ENCODE measurements around the gene NUDT7.

Gene NUDT7
- 0.75 reads per million for total RNA-seq

DNA sequence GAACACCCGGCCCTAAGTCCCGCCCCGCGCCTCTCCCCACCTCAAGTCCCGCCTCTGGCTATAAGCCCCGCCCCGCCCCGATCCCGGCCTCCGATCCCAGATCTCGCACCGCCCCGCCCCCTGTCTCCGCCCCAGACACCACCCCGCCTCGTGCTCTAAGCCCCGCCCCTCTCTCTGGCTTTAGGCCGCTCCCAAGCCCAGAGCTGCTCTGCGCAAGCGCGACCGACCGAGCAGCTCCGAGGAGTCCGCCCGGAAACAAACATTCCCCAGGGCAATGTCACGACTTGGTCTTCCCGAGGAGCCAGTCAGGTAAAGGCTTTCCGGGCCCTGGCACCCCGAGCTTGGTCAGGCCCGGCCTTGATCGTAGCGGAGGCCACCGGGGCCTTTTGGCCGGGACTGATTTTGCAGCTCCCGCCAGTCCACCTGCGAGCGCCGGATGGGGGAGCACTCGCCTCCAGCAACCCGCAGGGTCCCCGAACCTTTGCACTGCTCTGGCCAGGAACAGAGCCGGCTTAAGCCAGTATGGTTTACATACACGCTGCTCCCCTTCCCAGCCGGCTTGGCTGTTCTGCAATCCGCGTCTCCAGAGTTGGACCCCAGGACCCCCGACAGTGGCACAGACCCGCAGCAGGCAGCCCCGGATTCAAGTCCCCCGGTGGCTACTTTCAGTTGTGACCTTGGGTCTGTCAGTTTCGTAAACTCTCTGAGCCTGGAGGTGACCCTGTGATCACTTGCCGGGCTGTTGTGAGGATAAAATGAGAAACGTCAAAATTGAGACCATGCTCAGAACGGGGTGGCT, at the start of gene NUDT7:
Gene NUDT7 (plus strand): TSS at position 206 of the 799 bp plus-strand sequence. CDS start 69 bp downstream, at position 275.
- peak; percentile 79 for DNase-seq

DNA sequence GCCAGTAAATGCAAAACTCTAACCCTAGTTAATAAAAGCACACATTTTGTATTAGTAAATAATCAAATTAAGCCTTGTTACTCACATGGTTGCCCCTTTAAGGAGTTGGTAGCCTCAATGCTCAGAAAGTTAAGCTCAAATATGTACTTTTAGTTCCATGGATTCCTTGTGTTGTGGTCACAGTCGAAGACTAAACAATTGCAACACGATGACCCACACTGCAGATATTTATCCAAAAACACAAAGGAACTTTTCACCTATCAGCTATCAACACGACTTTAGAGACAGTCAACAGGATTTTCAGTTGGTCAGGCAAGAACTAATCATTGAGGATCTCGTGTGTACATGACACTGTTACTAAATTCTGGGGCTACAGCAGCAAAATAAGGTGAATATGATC, 47.4 kb upstream of the NUDT7 start:
- no peak for DNase-seq

DNA sequence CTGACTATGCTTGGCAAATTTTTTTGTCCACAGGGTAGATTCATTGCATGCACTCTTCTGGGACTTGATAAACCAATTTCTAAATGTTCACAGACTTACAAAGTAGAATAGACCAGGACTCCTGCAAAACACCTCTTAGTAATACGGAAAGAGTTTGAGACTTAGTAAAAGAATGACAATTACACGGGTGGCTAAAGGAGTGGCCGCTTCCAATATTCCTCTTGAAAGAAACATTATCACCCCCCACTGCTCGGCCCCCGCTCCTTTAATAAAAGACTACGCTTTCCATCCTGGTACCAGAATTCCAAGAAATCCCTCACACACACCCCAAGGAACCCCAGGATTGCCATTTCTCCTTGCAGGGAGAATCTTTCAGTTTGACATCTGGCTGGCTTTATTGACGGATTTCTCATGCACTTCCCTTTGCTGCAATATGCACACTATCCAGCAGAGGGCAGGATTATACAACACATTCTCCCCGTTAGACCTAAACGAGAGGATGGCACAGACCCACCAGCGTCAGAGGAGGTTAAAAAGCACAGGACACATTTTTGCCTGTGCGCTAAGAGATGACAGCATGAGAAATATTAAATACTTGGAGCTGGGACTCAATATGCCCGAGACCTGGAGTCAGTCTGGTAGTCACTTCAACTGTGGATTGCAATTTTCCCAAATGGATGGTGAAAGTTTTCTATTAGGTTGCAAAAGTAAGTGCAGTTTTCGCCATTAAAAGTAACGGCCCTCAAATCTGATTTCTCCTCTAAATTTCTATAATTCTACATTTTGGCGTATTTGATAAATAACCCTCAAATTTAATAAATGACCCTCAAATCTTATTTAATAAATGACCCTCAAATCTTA, 46.6 kb upstream of the NUDT7 start:
- DNase-seq, result peak; percentile 37

DNA sequence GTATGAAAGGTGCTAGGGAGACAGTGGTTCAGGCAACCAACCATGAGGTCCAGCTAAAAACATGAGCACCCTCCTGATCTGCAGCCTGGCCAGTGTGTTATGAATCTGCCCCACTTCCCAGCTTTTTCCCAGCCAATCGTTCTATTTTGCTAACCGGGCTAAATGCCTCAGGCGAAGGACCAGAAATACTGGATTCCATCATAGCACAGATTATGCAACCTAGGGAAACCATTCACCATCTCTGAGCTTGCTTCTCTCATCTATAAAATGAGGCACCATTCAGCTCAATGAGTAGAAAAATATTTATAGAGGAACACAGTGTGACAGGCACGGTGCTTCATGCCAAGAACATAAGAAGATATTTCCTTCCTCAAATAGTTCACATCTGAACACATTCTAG, 45.2 kb upstream of the NUDT7 start:
- no peak for DNase-seq

DNA sequence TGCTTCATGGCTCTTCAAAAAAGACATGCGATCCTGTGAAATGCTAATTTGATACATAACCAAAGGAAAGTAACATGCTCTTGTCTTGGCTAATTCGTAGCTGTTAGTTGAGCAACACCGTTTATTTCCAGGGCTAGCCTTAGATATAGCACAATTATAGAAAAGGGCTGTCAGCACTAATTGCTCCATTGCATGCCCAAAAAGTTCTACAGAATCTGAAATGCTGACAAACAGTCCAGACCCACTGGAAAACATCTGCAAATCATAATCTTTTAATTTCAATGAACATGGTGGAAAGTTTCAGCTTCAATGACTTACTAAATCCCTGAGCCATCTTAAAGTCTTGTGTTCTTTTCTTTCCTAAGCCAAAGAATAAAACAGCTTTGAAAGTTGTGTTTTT, 42.9 kb upstream of the NUDT7 start:
- DNase-seq, result no peak

DNA sequence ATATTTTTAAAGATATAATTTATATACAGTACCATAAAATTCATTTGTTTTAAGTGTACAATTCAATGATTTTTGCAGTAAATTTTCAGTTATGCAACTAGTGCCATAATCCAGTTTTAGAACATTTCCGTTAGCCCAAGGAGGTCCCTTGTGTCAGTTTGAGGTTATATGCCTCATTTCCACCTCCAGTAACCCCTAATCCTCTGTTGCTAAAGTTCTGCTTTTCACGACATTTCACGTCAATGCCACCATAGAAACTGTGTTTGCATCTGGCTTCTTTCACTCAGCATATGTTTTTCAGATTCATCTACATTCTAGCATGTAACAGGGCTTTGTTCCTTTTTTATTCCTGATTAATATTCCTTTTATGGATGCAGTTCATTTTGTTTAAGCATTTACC, 42.4 kb upstream of the NUDT7 start:
- no peak for DNase-seq

DNA sequence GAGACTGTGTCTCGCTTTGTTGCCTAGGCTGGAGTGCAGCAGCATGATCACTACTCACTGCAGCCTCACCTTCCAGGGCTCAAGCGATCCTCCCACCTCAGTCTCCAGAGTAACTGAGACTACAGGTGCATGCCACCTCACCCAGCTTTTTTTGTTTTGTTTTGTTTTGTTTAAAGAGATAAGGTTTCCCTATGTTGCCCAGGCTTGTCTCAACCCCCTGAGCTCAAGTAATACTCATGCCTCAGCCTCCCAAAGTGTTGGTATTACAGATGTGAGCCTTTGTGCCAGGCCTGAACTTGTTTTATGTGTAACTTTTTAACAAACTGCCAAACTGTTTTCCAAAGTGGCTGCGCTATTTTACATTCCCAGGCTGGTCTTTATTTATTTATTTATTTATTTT, 41.8 kb upstream of the NUDT7 start:
- DNase-seq, result no peak

DNA sequence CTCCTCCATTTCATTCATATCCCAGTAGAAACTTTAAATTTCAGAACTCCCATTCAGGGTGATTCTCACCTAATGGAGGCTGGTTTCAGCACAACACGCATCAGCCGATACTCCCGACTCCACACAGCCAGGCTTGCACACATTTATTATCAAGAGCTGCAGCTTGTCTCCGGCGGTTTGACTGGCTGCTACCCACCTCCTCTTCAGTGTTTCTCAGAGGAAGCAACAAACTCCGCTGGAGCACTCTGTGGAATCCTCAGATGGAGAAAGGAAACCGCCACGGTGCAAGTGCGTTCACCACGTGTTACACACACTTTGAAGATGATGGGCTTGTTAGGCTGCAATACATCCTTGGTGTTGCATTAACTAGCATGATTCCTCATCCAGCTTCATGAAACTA, 39.7 kb upstream of the NUDT7 start:
- DNase-seq, result no peak

DNA sequence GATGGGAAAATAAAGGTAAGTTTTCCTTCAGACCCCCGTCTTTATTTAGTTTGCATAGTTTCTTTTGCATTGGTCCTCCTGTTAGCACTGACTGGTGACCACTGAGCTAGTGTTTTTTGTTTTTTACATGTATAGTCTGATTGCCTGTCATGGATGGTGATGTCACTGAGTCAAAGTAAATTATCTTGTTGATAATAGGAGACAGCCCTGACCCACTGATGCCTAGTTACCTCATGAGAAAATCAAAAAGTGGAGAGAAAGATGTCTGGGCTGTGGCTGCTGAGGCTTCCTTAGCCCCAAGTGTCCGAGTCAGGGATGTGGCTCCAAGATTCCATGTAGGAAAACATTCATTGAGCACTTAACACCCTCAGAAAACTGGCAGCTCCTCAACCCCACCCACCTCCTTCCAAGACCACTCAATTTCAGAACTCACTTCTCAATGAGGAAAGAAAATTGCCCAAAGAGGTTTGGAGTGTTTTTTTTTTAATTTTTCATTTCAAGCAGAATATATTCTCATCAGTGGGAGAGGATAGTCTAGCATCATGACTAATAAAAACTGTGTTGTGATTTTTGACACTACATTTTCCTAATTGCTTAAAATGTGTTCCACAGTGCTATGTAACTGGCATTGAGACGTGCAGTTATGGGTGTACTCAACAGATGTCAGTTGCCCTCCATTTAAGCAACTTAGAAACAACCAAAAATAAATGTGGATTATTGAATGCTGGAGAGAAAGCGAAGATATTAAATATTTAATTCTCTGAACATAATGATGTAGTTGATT, 38.7 kb upstream of the NUDT7 start:
- no peak for DNase-seq

DNA sequence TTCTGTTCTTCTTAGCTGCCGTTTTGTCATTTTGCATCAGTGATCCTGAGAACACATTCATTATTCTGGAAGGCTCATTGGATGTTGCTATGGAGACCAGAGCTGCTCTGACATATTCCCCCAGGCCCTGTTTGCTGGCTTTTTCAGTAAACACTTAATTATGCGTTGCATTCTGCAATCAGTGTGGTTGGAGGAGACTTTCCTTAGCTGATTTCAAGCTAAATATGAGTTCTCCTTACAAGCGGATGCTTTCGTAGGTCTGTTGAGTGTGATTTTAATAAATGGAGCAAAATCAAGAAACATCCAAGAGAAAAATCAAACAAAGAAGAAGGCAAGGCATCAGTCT, 38.2 kb upstream of the NUDT7 start:
- no peak for DNase-seq

DNA sequence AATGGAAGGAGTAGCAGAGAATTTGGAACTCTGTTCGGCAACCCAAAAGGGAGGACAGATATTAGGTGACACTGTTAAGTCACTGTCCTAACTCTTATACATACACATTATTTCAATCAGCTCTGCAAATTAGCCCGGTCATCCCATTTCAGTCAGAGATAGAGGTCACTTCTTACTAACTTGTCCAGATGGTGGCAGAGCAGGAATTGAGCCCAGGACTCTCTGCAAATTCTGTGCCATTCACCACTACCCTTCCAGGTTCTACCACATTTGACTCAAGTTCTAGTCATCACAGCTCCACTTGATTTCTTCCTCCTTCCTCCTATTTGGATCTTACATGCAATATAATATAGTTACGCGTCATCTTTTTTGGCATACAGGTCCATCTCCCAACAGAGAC, 35.9 kb upstream of the NUDT7 start:
- DNase-seq, result no peak

DNA sequence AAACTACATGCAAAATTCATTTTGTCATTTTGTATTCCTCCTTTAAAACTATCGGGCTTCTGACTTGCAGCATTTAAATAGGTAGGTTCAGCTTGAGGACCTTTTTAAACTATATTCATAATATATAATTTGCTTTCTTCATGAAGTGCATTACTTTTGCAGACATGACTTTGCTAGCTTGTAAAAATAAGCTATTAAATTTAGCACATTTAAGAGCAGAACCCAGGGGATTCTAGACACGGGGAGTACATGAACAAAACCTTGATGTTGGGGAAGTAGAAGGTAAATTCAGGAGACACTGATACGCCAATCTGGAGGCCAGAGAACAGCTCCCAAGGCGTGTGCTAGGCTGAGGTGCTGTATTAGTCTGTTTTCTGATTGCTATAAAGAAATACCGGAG, 32.3 kb upstream of the NUDT7 start:
- no peak for DNase-seq

DNA sequence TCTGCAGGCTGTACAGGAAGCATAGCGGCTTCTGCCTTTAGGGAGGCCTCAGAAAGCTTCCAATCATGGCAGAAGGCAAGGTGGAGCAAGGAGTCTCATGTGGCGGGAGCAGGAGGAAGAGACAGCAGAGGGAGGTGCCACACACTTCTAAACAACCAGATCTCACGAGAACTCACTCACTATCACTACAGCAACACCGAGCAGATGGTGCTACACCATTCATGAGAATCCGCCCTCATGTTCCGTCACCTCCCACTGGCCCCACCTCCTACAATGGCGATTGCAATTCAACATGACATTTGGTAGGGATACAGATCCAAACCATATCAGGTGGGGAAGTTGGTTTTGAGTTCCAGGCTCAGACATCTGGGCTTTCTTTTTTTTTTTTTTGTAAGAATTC, 31.9 kb upstream of the NUDT7 start:
- no peak for DNase-seq

DNA sequence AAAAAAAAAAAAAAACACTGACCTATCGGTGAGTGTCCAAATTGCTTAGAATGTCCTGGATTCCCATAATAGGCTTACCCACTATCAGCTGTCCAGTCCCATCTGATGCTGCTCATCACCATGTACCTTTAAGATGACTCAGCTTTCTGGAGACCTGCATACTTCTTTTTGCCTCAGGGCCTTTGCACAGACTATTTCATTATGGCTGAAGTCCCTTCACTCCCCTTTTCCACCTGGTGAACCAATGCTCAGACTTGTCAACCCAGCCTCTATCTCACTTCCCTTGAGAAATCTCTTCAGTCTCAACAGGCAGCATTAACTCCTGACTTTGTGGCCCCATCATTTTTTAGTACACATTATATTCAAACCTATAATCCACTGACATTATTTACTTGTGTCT, 29.7 kb upstream of the NUDT7 start:
- no peak for DNase-seq

DNA sequence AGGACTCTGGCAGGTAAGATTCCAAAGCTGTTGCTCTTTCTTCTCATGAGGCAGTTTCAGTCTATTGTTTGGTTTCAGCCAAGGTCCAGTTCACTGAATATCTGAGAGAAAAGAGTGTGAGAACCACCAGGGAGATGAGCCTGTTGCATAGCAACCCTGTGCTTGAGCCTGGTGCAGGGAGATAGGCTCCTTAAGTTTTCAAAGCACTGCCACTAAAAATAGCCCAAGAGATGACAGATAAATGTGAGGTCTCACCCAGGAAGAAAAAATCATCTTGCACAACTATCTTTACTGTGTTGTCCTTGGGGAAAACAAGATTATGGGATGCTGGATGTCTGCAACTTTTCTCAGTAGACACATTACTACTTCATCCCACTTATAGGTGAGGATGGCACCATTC, 26.2 kb upstream of the NUDT7 start:
- DNase-seq, result no peak

DNA sequence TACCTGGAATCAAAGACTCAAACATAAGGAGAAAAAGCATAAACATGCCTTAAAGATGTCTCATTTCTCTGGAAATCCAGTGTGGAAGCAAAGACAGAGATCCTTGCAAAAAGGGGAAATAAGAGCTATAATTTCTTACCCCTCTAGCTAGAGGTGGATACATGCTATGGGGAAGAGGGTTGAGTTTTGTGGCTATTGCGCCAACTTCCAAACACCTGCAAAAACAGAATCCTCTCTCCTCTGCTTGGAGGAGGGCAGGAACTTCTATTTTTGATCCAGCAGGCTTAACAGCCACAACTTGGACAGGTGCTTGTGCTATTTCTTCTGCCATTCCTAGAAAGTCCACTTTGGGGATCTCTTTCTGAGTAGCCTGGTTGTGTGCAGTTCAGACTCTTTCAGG, 21.5 kb upstream of the NUDT7 start:
- DNase-seq, result no peak

DNA sequence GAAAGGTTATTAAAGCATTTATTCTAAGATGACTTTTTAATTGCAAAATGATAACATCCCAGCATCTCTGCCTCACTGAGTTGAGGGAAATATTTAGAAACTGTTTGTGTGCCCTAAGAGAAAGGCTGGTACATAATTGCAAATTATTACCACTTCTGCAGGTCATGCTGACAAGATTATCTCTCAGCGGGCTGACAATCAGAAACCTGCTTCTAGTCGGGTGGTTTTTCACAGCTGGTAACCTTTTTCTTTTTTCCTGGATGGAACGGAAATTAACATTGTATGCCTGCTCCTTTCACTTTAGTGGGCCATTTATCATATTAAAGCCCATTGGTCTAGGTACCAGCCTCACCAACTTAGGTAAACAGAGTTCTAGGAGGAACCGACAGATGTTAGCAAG, 17.0 kb upstream of the NUDT7 start:
- DNase-seq, result no peak

DNA sequence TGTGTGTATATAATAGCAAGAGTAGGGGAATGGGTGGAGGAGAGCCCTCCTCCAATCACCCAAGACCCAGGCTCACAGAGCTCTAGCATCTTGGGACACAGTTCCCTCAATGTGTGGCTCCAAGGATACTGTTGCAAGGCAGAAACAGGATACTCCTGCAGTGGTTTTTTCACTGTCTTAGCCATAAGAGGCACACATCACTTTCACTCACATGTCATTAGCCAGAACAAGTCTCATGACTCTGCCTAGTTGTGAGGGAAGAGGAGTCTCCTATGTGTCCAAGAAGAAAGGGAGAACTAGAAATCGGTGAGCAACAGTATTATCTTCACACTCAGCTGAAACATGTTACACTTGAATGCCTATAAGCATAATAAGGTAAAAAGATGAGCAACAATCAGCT, 11.1 kb upstream of the NUDT7 start:
- DNase-seq, result no peak

DNA sequence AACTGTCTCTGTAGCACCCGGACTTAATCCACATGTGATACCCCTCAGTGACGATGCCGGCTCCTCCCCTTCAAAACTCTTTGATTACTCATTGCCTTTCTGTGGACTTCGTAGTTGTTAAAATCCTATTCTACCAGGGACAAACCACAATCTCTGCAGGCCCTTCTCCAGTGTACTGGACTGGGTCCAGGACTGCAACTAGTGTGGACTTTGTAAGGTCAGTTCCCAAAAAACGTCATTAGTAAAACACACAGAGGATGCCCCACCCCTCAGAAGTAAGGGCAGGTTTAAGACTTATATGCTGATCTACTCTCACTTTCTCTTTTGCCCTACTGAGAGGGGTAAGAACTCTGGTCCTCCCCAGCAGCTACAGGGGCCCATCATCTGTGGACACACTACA, 10.5 kb upstream of the NUDT7 start:
- no peak for DNase-seq

DNA sequence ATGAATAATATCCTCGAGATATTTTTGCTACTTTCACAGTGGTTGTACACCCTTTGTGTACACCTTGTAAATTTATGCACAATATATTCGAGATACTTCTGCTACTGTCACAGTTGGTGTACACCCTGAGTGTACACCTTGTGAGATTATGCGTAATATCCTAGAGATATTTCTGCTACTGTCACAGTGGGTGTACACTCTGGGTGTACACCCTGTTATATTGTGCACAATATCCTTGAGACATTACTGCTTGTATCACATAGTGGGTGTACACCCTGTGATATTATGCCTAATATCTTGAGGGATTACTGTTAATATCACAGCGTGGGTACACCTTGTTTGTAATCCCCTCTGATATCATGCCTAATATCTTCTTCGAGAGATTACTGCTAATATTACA, 7.2 kb upstream of the NUDT7 start:
- DNase-seq, result no peak

DNA sequence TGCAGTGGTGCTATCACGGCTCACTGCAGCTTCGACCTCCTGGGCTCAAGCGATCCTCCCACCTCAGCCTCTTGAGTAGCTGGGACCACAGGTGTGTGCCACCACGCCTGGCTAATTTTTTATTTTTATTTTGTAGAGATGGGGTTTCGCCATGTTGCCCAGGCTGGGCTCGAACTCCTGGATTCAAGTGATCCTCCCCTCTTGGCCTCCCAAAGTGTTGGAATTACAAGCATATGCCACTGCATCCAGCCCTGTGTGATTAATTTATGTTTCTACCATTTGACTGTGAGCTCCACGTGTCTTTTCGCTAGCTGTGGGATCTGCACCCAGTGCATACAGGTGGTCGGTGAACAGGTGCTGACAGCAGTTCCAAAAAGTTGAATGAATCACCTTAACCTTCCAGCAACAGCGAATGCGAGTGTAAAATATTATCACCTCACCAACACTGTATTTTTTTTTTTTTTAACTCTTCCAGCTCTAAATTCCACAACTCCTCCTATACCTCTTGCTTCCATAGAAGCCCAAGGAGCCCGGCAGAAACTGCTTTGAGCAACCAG, 484 bp upstream of the NUDT7 start:
- no peak for DNase-seq

DNA sequence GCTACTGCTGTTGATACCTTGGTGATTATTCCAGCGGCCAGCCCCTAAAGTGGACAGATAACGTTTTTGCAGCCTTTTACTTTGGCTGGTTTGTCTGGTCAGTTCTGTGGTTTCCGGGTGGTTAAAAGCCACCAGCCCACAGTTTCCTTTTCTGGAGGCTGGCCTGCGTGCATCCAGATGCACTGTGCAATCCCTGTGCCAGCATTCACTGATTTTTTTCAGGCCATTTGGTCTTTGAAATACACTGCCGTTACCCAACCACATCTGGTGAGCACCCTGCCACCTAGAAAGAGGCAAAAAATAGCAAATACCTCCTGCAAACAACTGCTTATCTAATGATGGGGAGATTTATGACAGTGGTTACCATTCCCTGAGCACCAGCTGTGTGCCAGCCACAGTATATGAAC, 797 bp downstream of the NUDT7 start:
- no peak for DNase-seq

DNA sequence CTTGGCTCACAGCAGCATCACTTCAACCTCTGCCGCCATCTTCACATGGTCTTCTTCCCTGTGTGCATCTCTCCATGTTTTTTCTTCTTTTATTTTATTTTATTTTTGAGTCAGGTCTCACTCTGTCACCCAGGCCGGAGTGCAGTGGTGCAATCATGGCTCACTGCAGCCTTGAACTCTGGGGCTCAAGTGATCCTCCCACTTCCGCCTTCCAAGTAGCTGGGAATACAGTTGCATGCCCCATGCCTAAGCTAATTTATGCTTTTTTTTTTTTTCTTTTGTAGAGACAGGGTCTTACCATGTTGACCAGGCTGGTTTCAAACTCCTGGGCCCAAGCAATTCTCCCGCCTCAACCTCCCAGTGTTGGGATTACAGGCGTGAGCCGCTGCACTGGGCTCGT, 1.9 kb downstream of the NUDT7 start:
- no peak for DNase-seq

Measured in effector CD4-positive, alpha-beta T cell (primary cell).